NCI-H2107 (cell line): ENCODE data around the gene LYSMD4.
A peak's percentile ranks its signal among the peaks of the same experiment; 100 is the strongest.

Source experiments
- DNase-seq: peaks from one replicate; lab custom pipeline; 2025; lab: John Stamatoyannopoulos, UW

LYSMD4 gene

DNA sequence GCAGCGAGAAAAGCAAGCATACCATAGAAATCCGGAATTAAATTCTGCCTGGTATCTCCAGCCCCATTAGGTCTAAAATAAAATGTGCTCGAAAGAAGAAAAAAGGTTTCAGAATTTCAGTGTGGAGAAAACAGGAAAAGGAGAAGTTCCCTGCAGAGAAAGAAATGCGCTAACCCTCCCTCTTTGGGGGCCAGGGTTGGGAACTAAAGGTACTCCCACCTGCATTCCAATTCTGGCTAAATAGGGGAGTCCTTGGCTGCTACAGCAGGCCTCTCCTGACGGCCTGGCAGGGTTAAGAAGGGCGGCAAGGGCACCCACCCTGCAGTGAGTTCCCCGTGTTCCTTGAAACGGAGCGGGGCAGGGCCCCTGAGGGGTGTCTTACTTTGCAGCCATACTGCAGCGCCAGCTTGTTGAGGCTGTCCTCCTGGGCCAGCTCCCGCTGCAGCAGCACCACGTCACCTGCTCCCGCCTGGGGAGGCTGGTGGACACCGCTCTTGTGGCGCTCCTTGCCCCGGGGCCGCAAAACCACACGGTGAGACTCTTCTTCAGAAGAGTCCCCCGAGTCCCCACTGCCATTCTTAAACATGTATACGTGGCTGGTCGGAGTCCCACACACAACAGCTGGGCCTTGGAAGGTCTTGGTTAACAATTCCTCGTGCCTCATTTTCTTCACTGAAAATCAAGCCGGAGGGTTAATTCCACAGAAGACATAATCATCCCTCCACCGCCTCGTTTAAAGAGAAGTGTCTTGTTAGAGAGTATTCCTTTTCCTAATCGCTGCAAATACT is 1.7 kb downstream of the LYSMD4 start:
- no peak for DNase-seq

DNA sequence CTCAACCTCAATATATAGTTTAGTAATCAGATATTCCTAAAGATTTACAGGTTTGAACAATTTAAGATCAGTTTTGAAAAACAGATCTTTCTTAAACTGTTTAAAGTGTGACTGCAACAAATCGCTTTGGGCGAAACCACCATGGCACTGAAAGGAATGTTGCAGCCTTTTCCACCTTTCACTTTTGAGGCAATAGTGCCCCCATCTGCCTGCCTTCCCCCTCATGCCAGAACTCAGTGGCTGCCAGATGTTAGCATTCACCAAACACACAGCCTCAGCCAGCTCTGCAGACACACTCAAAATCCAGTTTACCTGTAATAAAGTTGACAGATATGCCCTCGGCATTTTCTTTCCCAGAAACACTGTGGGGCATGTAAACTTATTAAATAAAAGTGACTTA is 3.3 kb downstream of the LYSMD4 start:
- no peak for DNase-seq

DNA sequence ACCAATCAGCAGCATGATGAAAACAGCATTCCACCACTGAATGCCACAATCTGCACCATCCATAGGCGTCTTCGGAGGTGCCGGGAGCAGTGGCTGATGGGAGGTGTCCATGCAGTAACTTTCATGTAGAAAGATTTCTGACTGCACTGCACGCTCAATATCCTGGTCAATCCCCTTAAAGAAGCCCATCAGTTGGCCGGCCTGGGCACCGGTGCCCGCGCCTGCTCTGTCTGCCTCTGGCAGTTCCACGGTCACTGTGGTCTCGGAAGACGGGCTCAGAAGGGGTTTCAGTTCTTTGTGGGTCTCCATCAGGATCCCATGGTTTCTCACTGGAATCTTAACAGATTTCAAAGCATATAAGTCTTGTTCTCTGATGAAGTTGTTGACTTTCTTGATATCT is 3.9 kb downstream of the LYSMD4 start:
- no peak for DNase-seq

DNA sequence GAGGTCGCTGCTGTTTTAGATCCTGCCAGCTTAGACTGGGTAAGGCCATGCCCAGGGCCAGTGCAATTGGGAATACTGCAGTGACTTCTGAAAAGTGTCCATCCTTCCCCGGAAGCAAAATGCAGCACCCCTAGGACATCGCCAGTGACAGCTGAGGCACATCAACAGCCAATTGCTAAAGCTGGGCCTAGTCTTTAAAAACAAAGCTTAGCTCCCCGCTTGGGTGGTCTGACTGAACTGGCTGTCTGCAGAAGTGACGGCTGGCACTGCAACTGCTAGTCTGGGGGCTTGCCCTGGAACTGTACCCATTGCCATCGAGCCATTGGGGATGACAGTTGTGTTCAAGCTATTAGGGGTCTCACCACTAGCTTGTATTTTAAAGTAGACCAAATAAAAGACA is 4.3 kb downstream of the LYSMD4 start:
- no peak for DNase-seq

DNA sequence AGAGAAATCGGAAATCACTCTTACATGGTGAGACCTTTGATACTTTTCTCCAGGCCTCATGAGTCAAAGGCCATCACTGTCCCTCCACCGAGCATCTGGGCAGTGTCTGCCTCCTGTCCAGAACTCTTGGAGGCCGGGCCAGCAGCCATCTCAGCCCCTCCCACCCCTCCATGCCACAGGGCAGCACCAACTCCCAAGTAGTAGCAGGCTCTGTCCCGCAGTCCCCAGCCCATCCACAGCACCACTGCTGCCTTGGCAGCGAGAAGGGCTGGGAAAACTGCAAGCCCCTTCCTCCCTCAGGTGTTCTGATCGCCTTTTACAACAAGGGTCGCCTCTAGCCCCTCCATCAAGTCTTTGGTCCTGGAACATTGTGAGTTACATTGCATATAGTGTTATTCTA is 5.5 kb downstream of the LYSMD4 start:
- DNase-seq = no peak

DNA sequence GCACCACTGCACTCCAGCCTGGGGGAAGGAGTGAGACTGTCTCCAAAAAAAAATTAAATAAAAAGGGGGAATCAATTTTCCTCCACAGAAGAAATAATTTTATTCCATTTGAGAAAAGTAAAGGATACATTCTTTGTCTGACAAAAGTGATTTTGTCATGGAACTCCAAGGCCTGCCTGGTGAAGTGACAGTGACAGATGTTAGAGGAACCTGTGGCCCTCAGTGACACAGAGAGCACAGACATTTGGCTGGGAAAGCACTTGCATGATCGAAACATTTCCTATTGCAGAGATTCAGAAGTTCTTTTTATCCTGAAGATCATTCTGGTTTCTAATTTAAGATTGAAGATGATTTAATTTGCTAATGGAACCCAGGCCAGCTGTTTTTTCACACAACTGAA is 5.9 kb downstream of the LYSMD4 start:
- no peak for DNase-seq

DNA sequence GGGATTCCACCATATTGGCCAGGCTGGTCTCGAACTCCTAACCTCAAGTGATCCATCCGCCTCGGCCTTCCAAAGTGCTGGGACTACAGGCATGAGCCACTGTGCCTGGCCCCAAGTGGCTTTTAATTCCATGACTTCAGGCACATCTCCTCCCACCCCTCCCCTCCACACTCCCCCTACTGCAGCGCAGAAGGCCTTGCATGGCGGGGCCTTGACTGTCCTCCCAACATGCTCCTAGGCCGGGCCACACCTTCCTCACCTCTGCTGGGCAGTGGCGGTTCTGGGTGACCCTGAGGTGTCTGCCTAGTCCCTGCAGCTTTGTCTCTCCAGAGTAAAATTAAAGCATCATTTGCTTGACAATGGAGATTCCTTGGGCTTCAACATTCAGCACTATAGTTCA is 6.9 kb downstream of the LYSMD4 start:
- no peak for DNase-seq

DNA sequence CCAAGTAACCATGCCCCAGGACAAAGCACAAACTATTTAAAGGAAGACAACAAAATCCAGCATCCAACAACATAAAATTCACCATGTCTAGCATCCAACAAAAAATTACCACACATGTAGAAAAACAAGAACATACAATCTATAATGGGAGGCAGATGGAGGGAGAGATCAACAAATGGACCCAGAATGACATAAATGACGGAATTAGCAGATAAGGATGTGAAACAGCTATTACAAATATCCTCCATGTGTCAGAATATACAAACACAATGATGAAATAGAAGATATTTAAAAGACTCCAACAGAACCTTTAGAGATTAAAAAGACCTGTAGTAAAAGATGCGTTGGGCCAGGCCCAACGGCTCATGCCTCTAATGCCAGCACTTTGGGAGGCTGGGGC is 10.8 kb downstream of the LYSMD4 start:
- no peak for DNase-seq

DNA sequence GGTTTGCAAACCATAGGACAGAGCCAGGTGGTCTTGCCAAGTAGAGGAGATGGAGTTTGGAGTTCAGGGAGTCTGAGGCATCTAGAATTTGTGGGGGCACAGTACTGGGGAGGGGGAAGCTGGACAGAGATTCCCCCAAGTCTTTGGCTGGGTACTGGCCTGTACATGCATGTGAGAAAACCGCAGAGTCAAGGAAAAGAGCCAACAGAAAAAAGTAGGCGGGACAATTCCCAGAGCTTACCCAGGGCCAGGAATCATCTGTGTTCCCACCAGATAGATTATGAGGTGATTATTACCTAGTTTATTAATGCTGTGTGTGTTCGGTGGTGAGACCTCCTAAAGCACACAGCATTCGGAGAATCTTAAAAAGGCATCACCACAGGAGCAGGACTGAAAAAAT is 11.3 kb downstream of the LYSMD4 start:
- DNase-seq = no peak

DNA sequence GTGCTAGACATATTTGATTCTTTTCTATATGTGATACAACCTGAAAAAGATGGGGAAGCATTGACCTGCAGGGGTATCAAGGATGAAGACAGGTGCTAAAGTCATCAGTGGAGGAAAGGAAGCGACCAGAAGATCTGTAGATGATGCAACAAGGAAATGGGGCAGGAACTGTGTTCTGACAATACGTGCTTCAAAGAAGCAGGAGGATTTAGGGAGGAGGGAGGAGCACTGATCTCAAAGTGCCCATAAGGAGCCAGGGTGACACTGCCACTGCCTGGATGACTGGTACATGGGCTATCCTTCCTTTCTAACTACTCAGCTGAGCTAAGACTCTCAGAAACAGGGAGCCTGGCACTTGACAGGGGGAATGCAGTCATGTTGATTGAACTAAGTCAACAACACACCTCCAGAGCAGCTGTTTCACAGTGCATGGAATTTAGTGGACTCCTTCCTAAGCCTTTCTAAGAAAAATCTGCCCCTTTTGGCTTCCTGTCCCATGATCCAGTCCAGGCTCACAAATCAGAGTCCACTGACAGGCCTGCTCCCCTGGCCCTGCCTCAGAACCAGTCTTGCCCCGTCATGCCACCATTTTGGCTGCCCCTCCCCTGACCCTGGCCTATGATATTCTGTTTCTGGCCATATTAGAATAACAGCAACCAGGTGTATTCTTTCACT is 12.0 kb downstream of the LYSMD4 start:
- DNase-seq = no peak

DNA sequence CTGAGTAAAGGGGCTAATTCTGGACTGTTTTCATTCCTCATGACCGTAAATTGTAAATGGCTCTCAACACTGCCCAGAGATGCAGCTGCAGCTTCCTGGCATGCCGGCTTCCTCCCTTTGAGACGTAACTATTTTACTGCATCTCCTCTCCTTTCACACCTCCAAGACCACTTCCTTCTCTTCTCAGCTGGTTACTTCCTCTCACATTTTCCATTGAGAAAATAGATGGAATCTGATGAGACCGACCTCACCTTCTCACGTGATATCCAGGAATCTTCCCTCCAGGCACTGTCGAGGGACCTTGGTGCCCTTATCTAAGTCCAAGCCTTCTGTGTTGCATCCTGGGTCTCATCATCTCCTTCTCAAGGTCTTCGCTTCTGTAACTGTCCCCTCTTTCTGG is 12.7 kb downstream of the LYSMD4 start:
- DNase-seq = no peak

DNA sequence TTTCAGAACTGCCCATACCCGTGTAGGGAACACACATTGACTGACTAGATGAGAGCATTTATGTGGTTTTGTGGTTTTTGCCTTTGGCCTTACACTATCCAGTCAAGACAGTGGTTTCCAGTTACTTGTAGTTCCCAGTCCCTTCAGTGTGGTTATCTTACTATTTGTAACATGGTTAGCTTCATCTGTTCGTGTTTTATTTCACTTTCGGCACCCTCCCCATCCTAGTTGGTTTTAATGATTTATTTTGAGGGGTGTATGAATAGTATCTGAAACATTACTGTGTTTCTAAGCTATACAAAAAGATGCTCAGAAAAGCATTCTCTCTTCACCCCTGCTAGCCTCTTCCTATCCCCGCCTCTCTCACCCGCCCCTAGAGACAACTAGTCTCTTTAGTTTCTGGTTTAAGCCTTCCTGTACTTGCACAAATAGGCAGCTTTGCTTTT is 14.1 kb downstream of the LYSMD4 start:
- DNase-seq = peak; percentile 7

DNA sequence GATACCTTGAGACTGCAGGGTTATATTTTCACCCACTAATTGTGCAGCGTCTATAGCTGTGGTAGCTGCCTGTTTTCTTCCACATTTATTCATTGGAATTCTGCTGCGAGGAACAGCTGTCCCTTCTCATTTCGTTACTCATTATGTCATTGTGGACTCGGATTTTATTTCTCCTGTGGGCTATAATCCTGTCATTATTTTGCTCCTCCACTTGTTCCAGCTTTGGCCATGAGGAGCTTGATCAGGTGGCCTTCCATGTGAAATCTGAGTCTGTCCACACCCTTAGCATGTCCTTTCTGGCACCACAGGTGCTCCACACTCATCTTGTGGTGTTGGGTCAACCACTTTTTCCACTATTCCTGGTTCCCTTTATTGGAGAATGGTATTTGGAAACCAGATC is 14.8 kb downstream of the LYSMD4 start:
- no peak for DNase-seq

DNA sequence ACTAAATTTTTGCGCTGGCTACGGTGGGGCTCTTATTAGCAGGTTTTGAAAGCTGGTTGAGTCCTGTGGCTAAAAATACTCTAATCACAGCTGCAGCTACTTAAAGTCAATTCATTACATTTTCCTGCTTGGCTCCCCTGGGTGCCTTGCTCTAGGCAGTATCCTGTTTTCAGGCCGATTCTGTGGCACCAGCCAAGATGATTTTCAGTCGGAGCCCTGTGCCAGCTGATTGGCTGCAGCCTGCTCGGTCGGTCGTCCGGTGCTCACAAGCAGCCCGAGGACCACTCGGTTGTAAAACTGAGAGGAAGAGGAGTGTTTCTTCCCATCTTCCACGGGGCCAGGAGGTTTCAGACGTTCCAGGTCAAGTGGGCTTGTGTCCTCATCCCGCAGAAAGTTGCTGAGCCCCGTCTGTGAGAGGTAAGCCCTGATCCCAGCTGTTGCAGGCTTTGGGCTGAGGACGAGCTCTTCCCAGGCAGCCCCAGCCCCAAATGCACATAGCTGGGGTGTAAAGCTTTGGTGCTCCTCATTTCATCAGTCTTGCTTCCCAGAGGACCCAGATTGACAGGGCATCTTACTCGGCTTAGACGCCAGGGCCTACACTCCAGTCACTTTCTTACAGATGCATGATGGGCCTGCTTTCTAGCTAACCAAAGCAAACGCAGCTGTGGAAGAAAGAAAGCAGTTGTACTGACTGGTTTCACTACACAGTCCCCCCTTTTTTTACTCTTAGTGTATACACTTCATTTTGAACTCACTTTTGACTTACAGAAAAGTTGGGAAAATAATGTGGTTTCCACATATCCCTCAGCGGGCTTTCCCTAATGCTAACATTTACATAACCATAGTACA is 15.9 kb downstream of the LYSMD4 start:
- DNase-seq = no peak

DNA sequence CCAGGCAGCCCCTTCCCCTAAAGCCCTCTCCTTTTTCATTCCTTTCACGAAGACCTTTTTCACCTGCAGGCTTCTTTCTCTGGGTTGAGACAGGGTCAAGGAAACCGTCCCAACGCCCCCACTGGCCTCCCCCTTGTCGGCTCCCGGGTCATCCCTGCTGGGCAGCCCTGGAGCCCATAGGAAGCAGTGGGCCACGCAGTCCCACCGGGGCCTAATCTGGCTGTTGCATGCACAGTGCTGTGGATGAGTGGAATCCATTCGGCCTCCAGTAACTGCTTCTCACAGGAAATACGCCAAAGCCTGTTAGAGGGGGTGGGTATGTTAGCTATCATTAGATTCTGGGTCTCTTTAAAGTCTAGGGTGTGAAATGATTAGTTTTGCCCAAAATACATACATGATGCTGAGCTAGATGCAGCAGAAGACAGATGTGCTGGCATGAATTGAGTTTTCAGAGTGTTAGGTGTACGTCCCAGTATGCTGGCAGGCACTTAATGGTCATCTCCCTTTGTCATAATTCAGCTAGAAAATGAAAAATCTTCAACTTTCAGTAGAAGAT is 16.6 kb downstream of the LYSMD4 start:
- DNase-seq = no peak

DNA sequence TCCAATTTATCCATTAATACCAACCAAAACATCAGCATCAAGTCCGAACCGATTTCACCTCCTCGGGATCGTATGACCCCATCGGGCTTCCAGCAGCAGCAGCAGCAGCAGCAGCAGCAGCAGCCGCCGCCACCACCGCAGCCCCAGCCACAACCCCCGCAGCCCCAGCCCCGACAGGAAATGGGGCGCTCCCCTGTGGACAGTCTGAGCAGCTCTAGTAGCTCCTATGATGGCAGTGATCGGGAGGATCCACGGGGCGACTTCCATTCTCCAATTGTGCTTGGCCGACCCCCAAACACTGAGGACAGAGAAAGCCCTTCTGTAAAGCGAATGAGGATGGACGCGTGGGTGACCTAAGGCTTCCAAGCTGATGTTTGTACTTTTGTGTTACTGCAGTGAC is 20.8 kb downstream of the LYSMD4 start:
- no peak for DNase-seq

DNA sequence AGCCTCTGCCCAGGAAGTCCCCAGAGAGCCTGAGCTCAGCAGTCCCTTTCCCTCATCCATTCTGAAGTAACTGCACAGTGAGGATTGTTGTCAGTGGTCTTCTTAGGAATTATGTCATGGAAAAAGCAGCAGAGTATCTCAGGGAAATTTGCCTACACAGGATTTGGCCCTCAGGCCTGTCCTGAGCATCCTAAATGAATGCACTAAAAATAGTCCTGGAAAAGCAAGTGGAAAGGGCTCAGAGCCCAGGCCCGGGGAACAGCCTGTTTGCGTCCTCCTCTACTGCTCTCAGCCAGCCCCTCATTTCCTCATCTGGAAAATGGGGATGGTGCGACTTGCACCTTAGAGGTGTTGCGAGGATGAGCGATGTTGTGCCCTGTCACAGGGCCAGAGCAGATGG is 21.6 kb downstream of the LYSMD4 start:
- DNase-seq = no peak

DNA sequence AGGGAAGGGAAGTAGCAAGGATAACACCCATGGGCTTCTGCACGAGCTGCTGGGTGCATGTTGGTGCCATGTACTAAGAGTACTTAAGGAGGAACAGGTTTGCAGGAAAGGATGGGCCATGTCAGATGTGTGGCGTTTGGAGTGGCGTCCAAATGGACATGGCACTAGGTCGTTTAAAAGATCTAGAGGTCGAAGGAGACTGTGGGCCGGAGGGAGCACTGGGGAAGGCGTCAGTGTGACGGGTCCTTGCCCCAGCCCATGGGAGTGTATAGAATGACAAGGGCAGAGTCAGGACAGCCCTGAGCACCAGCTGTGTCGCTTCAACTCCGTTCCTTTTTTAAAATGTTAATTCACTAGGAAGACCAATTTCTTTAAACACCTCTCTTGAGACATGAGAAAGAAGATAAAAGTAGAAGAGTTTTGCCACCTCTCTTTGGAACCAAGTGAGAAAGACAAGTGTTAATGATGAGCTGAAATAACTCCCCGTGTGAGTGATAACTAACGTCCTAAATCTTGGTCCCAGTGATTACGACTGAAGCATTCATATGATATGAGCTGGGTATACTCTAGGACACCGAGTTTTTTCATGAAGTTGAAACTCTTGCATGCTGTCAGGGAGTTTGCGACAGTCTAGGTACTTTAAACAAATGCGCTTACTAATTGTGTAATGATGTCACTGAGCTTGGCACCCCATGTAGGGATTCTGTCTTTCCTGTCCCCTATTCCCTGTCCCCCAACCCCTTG is 23.8 kb downstream of the LYSMD4 start:
- no peak for DNase-seq

DNA sequence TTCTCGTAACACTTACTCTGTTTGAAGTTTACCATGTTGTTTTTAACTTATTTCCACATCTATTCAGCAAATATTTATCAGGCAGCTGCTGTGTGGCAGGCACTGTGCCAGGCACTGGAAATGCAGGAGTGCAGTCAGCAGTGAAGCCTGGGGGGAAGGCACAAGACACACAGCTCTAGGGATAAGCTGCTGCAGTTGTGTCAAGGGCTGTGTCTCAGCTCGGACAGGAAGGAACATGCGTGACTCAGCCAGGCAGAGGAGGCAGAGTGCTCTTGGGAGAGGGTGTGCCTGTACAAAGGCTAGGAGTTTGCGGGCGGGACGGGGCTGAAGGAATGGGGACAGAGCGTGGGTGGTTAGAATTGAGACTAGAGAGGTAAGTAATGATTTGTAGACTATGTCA is 24.7 kb downstream of the LYSMD4 start:
- no peak for DNase-seq

DNA sequence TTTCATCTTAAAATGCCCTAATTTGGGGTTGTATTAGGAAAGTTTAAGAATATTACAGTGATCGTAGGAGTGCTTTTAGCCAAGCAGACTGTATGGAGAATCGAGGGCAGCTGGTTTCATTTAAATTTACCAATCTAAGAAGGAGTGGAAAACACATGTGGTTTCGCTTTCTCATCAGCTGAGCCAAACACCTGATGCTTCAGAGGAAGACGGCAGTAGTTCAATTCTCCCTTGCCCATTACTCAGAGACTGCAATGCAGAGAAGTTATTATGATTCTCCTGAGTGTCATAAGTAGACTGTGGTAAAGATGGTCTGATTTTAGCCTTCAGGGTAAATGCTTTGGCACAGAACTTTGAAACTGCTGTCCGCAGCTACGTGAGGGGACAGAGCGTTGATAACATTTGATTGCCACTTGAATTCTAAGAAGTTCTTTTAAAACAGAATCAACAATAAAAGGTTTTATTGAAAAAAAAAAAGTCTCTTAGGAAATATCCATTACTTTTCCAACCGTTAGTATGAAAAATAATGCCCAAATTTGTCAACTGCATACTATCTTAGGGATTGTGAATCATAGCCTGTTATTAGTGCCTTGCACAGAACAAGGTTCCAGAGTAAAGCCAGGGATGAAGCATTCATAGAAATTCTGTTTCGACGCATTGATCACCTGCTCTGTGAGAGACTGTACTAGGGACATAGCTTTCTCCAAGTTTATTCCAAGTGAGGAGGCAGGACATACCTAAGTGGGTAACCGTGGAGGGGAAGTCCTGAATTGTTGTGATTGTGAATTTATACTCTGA is 25.6 kb downstream of the LYSMD4 start:
- no peak for DNase-seq
